ENCODE results near the gene ATP5F1D. TPM values are rescaled to one million over a fixed set of nuclear protein-coding genes. Genes with fewer than 3 reads are reported as not detected.

The ATP5F1D gene
- total and polyA plus RNA-seq, 2 of the 13 experiments (the other 11 are each of a cell fraction or from before 2014, with no cell fraction given) = 39.4 to 78.7 TPM

GRCh38 chr19:1245494-1246264, 4.1 kb downstream of the ATP5F1D start (continued):
- no peak for TF ChIP-seq HNF1A (IDR thresholded peaks at IDR 0.05; ENCODE audit: low read depth)
- TF ChIP-seq HNF1A (CRISPR knock-in tag; IDR thresholded peaks at IDR 0.05; ENCODE audit: borderline replicate concordance) = no peak
- no peak for TF ChIP-seq SNRNP70 (IDR thresholded peaks at IDR 0.05; ENCODE audit: low read depth, low read length)
- TF ChIP-seq KDM4B (CRISPR knock-in tag; IDR thresholded peaks at IDR 0.05) = no peak
- TF ChIP-seq YEATS2 (CRISPR knock-in tag; IDR thresholded peaks at IDR 0.05; ENCODE audit: borderline replicate concordance) = no peak
- TF ChIP-seq GATAD1 (CRISPR knock-in tag; IDR thresholded peaks at IDR 0.05) = no peak
- TF ChIP-seq RFXANK (CRISPR knock-in tag; IDR thresholded peaks at IDR 0.05) = no peak
- TF ChIP-seq RBM39 (IDR thresholded peaks at IDR 0.05; ENCODE audit: low read depth, low read length, poor library complexity, severe bottlenecking) = no peak
- no peak for TF ChIP-seq PRPF4 (IDR thresholded peaks at IDR 0.05; ENCODE audit: low read depth, low read length, poor library complexity, severe bottlenecking)
- no peak for TF ChIP-seq PLRG1 (conservative IDR thresholded peaks at IDR 0.05)
- no peak for TF ChIP-seq ZMYM3 (CRISPR knock-in tag; IDR thresholded peaks at IDR 0.05)
- TF ChIP-seq GABPA (IDR thresholded peaks at IDR 0.05; ENCODE audit: low read depth, low read length) = no peak
- TF ChIP-seq GABPA (CRISPR knock-in tag; IDR thresholded peaks at IDR 0.05; ENCODE audit: low read depth) = no peak
- no peak for TF ChIP-seq CEBPB (IDR thresholded peaks at IDR 0.05; ENCODE audit: borderline replicate concordance, low read depth, low read length)
- no peak for TF ChIP-seq NR2F2 (IDR thresholded peaks at IDR 0.05; ENCODE audit: borderline replicate concordance, low read depth)
- TF ChIP-seq ZNF550 (CRISPR knock-in tag; IDR thresholded peaks at IDR 0.05; ENCODE audit: borderline replicate concordance) = no peak
- TF ChIP-seq SP5 (CRISPR knock-in tag; IDR thresholded peaks at IDR 0.05; ENCODE audit: borderline replicate concordance, low read depth) = peak; percentile 56; the same call in 1 of the 2 replicates
- no peak for TF ChIP-seq SNAI1 (CRISPR knock-in tag; IDR thresholded peaks at IDR 0.05; ENCODE audit: borderline replicate concordance)
- TF ChIP-seq MED1 (CRISPR knock-in tag; IDR thresholded peaks at IDR 0.05) = peak; percentile 70; the same call in 1 of the 2 replicates
- TF ChIP-seq PAF1 (CRISPR knock-in tag; IDR thresholded peaks at IDR 0.05) = no peak
- TF ChIP-seq ZNF138 (CRISPR knock-in tag; IDR thresholded peaks at IDR 0.05; ENCODE audit: low read depth) = peak; percentile 28; the same call in 1 of the 2 replicates
- TF ChIP-seq FOXK2 (IDR thresholded peaks at IDR 0.05) = no peak
- TF ChIP-seq RBM22 (optimal IDR thresholded peaks at IDR 0.05; ENCODE audit: low read length) = no peak
- no peak for TF ChIP-seq THAP8 (CRISPR knock-in tag; IDR thresholded peaks at IDR 0.05; ENCODE audit: borderline replicate concordance)
- TF ChIP-seq ZMAT3 (CRISPR knock-in tag; conservative IDR thresholded peaks at IDR 0.05) = peak; percentile 62; the same call in 1 of the 2 replicates
- TF ChIP-seq ZC3H13 (CRISPR knock-in tag; IDR thresholded peaks at IDR 0.05) = peak; percentile 22; the same call in 1 of the 2 replicates
- no peak for TF ChIP-seq MXD3 (CRISPR knock-in tag; IDR thresholded peaks at IDR 0.05)
- no peak for TF ChIP-seq SP1 (IDR thresholded peaks at IDR 0.05)
- TF ChIP-seq SP1 (CRISPR knock-in tag; IDR thresholded peaks at IDR 0.05) = peak; percentile 37; the same call in 1 of the 2 replicates

Measured in HepG2 (cell line).